GM12878 (cell line): Measurements from ENCODE around the gene RESP18. TPM values are rescaled to one million over a fixed set of nuclear protein-coding genes. Genes with fewer than 3 reads are reported as not detected.

Experiments
- ATF2 ChIP-seq: IDR thresholded peaks from 2 replicates; pipeline ENCODE4 v1.6.1; 2012; ENCODE audit warnings: low read length, inconsistent platforms
- BACH1 ChIP-seq: fragments of 450-650 bp; IDR thresholded peaks from 2 replicates; pipeline ENCODE4 v1.6.1; 2017; ENCODE audit warnings: mild to moderate bottlenecking, borderline replicate concordance
- CBFB ChIP-seq: IDR thresholded peaks from 2 replicates; pipeline ENCODE4 v1.6.1; 2016; ENCODE audit warnings: antibody characterized with exemption, low read depth
- CHD1 ChIP-seq: IDR thresholded peaks from 2 replicates; pipeline ENCODE4 v1.6.1; 2012; ENCODE audit warnings: low read depth, low read length, improper control_type of control experiment
- CREB1 ChIP-seq: IDR thresholded peaks from 2 replicates; pipeline ENCODE4 v1.6.1; 2012; ENCODE audit warnings: low read depth, mild to moderate bottlenecking, inconsistent platforms
- CUX1 ChIP-seq: IDR thresholded peaks from 2 replicates; pipeline ENCODE4 v1.6.1; 2012; ENCODE audit warnings: improper control_type of control experiment, low read depth, low read length; ENCODE audit not compliant: insufficient replicate concordance
- LARP7 ChIP-seq: fragments of 450-650 bp; IDR thresholded peaks from 2 replicates; pipeline ENCODE4 v1.6.1; 2017; ENCODE audit warnings: mild to moderate bottlenecking
- MEF2B ChIP-seq: fragments of 450-650 bp; IDR thresholded peaks from 2 replicates; pipeline ENCODE4 v1.6.1; 2018; ENCODE audit warnings: mild to moderate bottlenecking, moderate library complexity; ENCODE audit not compliant: partially characterized antibody, poor library complexity, severe bottlenecking
- MLLT1 ChIP-seq: fragments of 450-650 bp; IDR thresholded peaks from 2 replicates; pipeline ENCODE4 v1.6.1; 2016; ENCODE audit warnings: mild to moderate bottlenecking
- MXI1 ChIP-seq: fragments of 150-350 bp; IDR thresholded peaks from 2 replicates; pipeline ENCODE4 v1.6.1; 2011; ENCODE audit warnings: low read depth, mild to moderate bottlenecking, inconsistent platforms, low read length, improper control_type of control experiment
- MYC ChIP-seq: IDR thresholded peaks from 2 replicates; pipeline ENCODE4 v1.6.1; 2011; ENCODE audit warnings: mild to moderate bottlenecking, low read length, moderate library complexity, inconsistent platforms; ENCODE audit not compliant: insufficient read depth, insufficient replicate concordance, insufficient read length, severe bottlenecking
- NFIC ChIP-seq: IDR thresholded peaks from 2 replicates; pipeline ENCODE4 v1.6.1; 2012; ENCODE audit warnings: low read depth, mild to moderate bottlenecking, inconsistent platforms, low read length, moderate library complexity
- NR2C2 ChIP-seq: IDR thresholded peaks from 2 replicates; pipeline ENCODE4 v1.6.1; 2011; ENCODE audit warnings: borderline replicate concordance, low read depth; ENCODE audit not compliant: control insufficient read depth, insufficient read length
- NR2F1 ChIP-seq: fragments of 450-650 bp; conservative IDR thresholded peaks from 2 replicates; pipeline ENCODE4 v1.6.1; 2017; ENCODE audit warnings: mild to moderate bottlenecking
- POLR2AphosphoS5 ChIP-seq: IDR thresholded peaks from 2 replicates; pipeline ENCODE4 v1.6.1; 2011; ENCODE audit warnings: mild to moderate bottlenecking, low read length, inconsistent platforms
- RUNX3 ChIP-seq: IDR thresholded peaks from 2 replicates; pipeline ENCODE4 v1.6.1; 2012; ENCODE audit warnings: low read length, inconsistent platforms
- SMAD5 ChIP-seq: IDR thresholded peaks from 2 replicates; pipeline ENCODE4 v1.6.1; 2016; ENCODE audit warnings: antibody characterized with exemption, low read depth
- TBL1XR1 ChIP-seq: IDR thresholded peaks from 2 replicates; pipeline ENCODE4 v1.6.1; 2012; ENCODE audit warnings: low read depth, low read length, improper control_type of control experiment
- TCF12 ChIP-seq: IDR thresholded peaks from 2 replicates; pipeline ENCODE4 v1.6.1; 2011; ENCODE audit warnings: low read depth, mild to moderate bottlenecking, low read length
- ZSCAN29 ChIP-seq: fragments of 450-650 bp; IDR thresholded peaks from 2 replicates; pipeline ENCODE4 v1.6.1; 2017; ENCODE audit warnings: mild to moderate bottlenecking, moderate library complexity
- ZZZ3 ChIP-seq: IDR thresholded peaks from 2 replicates; pipeline ENCODE4 v1.6.1; 2011; ENCODE audit warnings: low read depth; ENCODE audit not compliant: control insufficient read depth, insufficient read length
- polyA plus RNA-seq, 11 experiments: library from polyadenylated mRNA; depleted of rRNA in 4 of 11; unstranded in 6 of 11; stranded (reverse) in 5 of 11; fragments of >200 nt; fragmentation: Nextera tagmentation in 4 of 11; fragmentation: Illumina TruSeq in 1 of 11; extraction: Ambion mirVana in 4 of 11; extraction: Trizol in 1 of 11; gene quantifications; 1 replicate in 1 of 11; 2 replicates in 10 of 11; pipeline versions ENCODE4 v1.2.1 to v1.2.3, GENCODE V29; 2011 to 2016; ENCODE audit warnings: inconsistent platforms in 2 of 11, missing spikeins in 2 of 11, low read depth in 1 of 11
- total RNA-seq, 4 experiments: library from RNA; depleted of rRNA in 3 of 4; stranded (reverse); fragments of >200 nt in 3 of 4; fragmentation: Illumina TruSeq in 1 of 4; extraction: Trizol in 1 of 4; gene quantifications; 2 replicates each; pipeline versions ENCODE4 v1.2.1 to v1.2.3, GENCODE V29; 2013 to 2021
- TF ChIP-seq, protein P1 (sequence below): IDR thresholded peaks from 2 replicates; pipeline ENCODE4 v1.6.1; 2012; ENCODE audit warnings: low read depth, low read length, improper control_type of control experiment

RESP18 gene
- total and polyA plus RNA-seq, 10 of the 15 experiments (the other 5 are each of a cell fraction or from before 2014, with no cell fraction given), result not detected

- no peak for TF ChIP-seq CUX1
- no peak for TF ChIP-seq ATF2
- TF ChIP-seq TBL1XR1, result no peak; the same call in 1 of the 2 replicates
- TF ChIP-seq ZSCAN29, result peak; percentile 73; the same call in 1 of the 2 replicates
- TF ChIP-seq, protein P1, sequence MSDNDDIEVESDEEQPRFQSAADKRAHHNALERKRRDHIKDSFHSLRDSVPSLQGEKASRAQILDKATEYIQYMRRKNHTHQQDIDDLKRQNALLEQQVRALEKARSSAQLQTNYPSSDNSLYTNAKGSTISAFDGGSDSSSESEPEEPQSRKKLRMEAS, result peak; percentile 91
- TF ChIP-seq SMAD5, result no peak
- peak; percentile 76 for TF ChIP-seq NR2F1
- TF ChIP-seq MEF2B, result peak; percentile 27
- no peak for TF ChIP-seq CBFB
- peak; percentile 53 for TF ChIP-seq TCF12
- peak; percentile 93 for TF ChIP-seq MLLT1
- TF ChIP-seq ZZZ3, result no peak
- TF ChIP-seq BACH1, result peak; percentile 91
- TF ChIP-seq POLR2AphosphoS5, result peak; percentile 46; the same call in 1 of the 2 replicates
- no peak for TF ChIP-seq NFIC
- TF ChIP-seq CHD1, result no peak
- TF ChIP-seq NR2C2, result no peak
- TF ChIP-seq LARP7, result peak; percentile 96
- 0 out of 2 replicates have a peak, but pooled peaks have one; percentile 41 for TF ChIP-seq MXI1
- peak; percentile 63; the same call in 1 of the 2 replicates for TF ChIP-seq CREB1
- TF ChIP-seq MYC, result peak; percentile 91
- TF ChIP-seq RUNX3, result peak; percentile 64
These were observed 37.9 kb downstream of the RESP18 start (continued) for GRCh38 chr2:219294356-219295351.
